HG03457 (cell line): ENCODE data around the gene ZNF793.

Source experiments
- ATAC-seq: cut with Tn5 transposase; IDR thresholded peaks from one replicate; pipeline ENCODE4 v1.9.1; 2021; ENCODE audit warnings: moderate number of reproducible peaks; ENCODE audit not compliant: unreplicated experiment

Gene ZNF793

DNA sequence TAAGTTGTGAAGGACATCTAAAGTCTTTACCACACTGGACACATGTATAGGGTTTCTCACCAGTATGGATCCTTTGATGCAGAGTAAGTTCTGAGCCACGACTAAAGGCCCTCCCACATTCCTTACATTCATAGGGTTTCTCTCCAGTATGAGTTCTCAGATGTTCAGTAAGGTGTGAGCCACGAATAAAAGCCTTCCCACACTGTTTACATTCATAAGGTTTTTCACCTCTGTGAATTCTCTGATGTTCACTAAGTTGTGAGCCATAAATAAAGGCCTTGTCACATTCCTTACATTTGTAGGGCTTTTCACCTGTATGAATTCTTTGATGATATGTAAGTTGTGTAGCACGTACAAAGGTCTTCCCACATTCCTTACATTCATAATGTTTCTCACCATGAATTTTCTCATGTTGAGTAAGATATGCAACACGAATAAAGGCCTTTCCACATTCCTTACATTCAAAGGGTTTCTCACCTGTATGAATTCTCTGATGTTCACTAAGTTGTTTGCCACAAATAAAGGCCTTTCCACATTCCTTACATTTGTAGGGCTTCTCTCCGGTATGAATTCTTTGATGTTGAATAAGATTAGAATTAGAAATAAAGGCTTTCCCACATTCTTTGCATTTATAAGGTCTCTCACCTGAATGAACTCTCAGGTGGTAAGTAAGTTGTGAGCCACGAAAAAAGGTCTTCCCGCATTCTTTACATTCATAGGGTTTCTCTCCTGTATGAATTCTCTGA lies 58.1 kb downstream of the ZNF793 start:
- no peak for ATAC-seq

DNA sequence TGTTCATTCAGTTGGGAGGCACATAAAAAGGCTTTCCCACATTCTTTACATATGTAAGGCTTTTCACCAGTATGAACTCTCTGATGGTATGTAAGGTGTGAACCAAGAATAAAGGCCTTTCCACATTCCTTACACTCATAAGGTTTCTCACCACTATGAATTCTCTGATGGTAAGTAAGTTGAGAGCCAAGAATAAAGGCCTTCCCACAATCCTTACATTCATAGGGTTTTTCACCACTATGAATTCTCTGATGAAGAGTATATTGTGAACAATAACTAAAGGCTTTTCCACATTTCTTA lies 58.6 kb downstream of the ZNF793 start:
- no peak for ATAC-seq

DNA sequence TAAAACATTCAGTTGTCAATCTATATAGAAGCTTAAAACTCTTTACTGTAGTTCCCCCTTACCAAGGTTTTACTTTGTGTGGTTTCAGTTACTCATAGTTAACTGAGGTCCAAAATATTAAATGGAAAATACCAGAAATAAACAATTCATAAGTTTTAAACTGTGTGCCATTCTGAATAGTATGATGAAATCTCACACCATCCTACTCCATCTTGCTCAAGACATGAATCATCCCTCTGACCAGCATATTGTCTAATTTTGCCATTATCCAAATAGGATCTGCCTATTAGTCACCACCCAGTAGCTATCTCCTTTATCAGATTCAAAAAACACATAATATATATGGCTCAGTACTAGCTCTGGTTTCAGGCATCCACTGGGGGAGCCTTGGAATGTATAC lies 65.5 kb downstream of the ZNF793 start:
- ATAC-seq, result no peak

DNA sequence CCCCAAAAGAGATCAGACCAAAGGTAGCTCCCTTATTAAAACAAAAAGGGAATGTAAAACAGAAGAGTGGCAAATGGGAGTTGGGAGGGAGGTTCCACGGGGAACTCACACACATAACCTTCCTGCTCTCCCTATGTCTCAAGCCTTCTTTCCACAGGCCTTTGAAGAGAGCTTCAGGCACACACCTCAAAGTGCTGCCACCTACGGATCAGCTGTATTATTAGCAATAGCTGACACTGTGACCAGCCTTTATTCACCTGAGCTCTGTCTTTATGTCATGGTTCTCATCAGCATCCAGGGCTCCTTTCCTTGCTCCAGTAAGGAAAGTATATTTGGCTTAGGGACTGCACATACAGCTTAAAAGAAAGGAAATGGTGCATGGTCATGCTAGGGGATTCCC lies 76.6 kb downstream of the ZNF793 start:
- no peak for ATAC-seq
